Cortex of kidney (tissue), 1 donor: ENCODE results near the gene UTF1.
"Not testable (repeated sequence)": the region's sequence is repeated elsewhere in the genome, so short reads cannot be mapped to it uniquely, and the experiment has no call there.

ENCODE experiments used
- DNase-seq: peaks from one replicate; lab custom pipeline; 2025; lab: John Stamatoyannopoulos, UW

UTF1 gene

GRCh38 chr10:133209641-133210040 is 20.4 kb upstream of the UTF1 start:
- DNase-seq, result no peak

DNA sequence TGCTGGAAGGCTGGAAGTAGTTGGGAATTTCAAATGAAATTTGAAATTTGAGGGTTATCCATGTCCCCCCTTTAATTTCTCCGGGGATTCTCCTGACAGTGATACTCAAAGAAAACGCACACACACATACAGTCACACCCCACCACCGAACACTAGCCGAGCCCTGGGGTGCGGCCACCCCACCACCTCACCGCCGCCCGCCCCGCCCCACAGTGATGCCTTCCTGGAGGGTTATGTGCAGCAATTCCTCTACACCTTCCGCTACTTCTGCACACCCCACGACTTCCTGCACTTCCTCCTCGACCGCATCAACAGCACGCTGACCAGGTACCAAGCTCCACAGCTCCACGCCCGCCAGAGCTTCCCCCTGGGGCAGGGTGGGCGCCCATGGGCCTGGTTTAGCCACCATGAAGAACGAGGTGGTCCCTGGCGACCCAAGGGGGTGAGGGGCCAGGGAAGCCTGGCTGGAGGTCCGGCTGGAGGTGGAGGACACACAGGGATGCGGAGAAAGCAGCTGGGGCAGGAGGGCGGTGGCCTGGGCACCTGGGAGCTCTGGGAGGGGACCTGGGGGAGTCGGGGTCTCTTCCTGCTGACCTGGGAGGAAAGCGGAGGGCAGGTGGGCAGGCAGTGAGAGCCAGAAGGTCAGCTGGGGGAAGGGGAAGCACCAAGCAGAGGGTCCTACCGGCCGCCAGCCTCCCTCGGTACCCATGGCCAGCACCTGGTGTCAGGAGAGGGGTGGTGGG is 19.4 kb upstream of the UTF1 start:
- no peak for DNase-seq

- DNase-seq, result no peak
These were observed 18.7 kb upstream of the UTF1 start for GRCh38 chr10:133211141-133211830.

GRCh38 chr10:133211959-133212852 is 17.8 kb upstream of the UTF1 start:
- DNase-seq, result no peak

DNA sequence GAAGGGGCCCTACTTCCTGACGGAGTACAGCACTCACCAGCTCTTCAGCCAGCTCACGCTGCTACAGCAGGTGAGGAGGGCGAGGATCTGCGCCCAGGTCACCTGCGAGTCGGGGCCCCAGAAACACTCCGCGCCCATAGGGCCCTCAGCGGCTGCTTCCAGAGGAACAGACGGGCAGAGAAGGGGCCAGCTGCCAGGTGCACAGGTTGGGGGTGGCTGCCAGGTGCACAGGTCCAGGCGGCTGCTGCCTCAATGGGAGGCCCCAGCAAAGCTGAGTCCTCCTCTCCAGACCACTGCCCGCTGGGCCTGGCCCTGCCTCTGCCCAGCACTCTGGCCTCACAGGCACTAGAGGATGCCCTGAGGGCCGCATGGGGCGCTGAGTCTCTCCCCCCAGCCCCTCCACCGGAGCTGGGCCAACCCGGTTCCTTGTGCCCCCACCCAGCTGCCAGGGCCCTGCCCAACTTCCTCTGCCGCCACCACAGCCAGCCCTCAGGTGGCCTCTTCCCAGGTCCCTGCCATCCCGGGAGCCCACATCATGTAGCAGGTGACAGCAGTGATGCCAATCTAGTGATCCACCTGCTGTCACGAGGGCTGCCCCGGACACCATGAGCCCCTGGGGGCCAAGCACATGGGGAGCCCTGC is 17.0 kb upstream of the UTF1 start:
- no peak for DNase-seq

DNA sequence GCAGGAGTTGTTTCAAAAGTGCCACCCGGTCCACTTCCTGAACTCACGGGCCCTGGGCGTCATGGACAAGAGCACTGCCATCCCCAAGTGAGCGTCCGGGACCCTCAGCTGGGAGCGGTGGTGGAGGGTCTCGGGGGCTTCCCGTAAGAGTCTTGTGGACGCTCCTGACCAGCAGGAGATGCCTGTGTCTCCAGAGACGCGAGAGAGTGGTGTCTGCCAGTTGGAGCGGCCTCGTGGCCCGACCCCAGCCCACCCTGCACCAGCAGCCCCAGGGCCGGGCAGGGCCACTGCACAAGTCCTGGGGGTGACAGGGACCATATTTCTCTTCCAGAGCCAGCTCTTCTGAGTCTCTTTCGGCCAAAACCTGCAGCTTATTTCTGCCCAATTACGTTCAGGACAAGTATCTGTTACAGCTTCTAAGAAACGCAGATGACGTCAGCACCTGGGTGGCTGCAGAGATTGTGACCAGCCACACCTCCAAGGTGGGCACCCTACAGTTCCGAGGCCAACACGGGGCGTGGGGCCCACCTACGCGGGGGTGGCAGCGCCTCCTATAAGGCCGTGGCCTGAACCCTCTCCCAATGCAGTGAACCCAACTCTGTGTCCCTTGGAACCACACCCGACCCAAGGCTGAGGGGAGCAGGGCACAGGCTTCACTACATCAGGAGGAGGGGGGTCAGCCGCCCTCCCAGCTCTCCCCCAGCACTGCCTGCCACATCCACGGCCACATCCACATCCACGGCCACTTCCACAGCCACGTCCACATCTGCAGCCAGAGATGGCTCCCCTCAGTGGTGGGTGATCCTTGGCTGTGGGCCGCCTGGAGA is 16.2 kb upstream of the UTF1 start:
- DNase-seq, result no peak

DNA sequence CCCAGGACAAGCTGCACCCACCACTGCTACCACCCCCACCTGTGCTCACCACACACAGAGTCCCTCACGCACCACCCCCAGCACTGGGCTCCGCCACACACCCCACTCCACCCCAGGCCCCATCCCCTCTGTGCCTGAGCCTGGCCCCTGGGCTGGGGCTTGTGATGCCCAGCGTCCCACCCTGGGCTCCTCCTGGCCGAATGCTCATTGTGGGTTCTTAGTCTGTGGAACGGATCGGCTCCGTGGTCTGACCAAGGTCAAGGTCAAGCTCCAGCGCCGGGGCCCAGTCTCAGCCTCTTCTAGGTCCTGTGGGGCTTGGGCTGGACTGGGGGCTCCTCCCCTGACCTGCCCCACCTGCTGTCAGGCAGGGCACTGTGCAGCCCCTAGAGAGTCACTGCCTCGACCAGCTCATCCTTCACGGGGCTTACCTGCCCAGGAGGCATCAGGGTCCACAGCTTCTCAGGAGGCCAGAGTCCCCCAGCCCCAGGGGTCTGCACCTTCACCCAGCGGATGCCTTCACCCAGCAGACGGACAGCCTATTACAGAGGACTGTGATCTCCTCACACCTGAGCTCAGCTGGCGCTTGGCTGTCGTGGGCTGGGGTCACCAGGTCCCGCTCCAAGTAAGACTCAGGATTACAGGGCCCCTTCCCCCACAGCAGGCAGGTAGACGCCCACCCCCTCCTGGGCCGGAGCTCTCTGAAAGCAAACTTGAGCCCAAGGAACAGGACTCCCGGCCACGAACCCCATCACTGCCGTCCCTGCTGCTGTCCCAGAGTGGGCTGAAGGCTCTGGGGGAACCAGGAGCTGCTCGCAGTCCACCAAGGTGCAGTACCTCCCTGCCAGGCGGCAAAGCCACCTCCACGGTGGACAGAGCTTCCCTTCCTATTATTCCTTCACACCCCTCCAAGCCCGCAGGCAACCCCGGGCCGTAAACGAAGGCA is 15.3 kb upstream of the UTF1 start:
- DNase-seq, result no peak

GRCh38 chr10:133215586-133215985 is 14.4 kb upstream of the UTF1 start:
- no peak for DNase-seq

- no peak for DNase-seq
These were observed 13.2 kb upstream of the UTF1 start for GRCh38 chr10:133216776-133217175.

DNA sequence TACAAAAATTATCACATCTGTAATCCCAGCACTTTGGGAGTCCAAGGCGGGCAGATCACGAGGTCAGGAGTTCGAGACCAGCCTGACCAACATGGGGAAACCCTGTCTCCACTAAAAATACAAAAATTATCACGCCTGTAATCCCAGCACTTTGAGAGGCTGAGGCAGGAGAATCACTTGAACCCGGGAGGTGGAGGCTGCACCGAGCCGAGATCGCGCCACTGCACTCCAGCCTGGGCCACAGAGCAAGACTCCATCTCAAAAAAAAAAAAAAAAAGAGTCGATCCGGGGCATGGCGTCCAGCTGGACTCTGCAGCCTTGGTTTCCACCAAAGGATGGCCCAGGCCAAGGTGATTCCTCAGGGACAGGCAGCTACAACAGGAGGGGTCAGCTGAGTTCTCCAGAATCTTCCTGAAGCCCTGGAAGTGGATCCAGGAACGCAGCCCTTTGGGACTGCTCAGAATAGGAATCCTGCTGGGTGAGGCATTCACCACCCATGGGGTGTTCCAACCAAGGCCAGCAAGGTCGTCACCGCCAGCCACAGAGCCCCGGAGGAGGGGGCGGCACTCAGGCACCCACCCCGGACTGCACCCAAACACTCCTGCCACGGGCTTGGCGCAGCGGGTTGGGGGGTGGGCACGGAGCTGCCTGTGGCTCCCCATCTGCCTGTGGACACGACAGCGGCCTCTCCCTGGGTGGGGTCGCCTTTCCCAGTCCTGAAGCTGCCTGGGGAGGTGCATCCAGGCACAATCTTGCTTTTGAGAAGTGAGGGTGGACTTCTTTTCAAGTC is 12.0 kb upstream of the UTF1 start:
- no peak for DNase-seq

- no peak for DNase-seq
These were observed 11.1 kb upstream of the UTF1 start for GRCh38 chr10:133218891-133219290.

DNA sequence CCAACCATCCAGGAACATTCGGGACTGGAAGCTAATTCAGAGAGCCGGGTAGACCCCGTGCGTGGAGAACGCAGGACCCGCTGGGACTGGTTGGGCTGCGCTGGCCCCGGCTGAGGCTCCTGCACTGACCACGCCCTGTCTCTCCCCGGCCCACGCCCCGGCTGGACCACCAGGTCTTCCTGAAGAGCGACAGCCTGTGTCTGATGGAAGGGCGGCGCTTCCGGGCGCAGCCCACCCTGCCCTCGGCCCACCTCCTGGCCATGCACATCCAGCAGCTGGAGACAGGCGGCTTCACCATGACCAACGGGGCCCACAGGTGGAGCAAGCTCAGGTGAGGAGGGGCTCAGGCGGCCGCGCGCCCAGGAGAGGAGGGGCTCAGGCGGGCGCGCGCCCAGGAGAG is 10.2 kb upstream of the UTF1 start:
- no peak for DNase-seq

DNA sequence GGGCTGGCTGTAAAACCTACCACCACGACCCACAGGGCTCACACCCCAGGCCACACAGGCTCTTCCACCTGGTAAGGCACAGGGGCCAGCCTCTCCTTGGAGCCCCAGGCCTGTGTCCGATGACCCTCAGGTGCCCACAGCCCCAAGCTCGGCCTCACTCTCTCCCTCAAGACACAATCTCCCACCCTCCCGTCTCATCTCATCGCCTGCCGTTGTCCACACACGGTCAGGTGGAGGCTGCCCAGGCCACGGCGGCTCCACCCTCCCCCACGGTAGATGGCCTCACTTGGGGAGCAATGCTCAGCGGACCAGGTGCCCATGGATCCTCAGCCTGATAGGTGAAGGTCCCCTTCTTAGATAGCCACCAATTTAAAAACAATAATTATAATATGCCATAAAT is 8.7 kb upstream of the UTF1 start:
- no peak for DNase-seq

GRCh38 chr10:133221756-133222155 is 8.3 kb upstream of the UTF1 start:
- not testable (repeated sequence) for DNase-seq

- no peak for DNase-seq
These were observed 5.9 kb upstream of the UTF1 start for GRCh38 chr10:133224076-133224475.

DNA sequence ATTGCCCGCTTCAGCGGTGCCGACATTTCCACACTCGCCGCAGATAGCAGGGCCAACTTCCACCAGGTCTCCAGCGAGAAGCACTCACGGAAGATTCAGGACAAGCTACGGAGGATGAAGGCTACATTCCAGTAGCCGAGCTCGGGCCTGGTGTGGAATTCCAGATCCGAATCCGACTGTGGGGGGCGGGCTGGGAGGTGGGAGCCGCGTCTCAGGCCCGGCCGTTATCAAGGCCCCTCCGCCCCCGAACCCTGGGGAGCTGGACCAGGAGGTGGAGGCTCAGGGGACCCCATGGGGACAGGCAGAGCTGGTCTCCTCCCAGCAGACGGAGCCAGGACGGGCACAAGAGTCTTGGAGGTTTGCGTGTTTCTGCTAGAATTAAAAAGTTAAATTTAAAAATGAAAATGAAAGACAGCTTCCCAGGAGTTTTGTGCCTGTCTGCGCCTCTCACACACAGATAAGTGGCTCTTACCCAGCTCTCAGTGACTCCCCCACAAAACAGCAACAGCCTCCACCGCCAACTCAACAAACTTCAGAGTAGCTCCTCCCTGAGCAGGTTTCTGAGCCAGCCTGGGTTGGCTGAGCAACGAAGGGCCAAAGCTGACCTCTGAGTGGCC is 5.2 kb upstream of the UTF1 start:
- DNase-seq, result no peak

DNA sequence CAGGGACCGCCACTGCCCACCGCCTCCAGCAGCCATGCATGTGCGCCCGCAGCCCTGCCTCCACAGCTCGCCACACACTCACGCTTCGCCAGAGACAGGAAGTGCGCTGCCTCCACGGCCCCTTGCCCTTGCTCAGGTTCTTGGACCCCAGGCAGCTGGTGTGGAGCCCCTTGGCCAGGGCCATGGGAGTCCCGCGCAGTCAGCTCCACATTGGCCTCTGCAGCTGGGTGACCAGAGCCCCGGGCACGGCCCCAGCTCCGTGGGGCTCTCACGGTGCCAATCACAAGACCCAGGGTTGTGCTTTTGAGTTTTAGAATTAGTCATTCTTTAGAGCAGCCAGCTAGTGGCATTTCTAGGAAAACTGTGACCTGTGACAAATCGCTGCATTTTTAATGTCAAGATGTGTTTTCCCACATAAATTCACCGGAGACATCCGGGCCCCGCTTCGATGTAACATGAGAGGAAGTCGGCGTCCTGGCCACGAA is 4.3 kb upstream of the UTF1 start:
- DNase-seq, result no peak

- no peak for DNase-seq
These were observed 3.7 kb upstream of the UTF1 start for GRCh38 chr10:133226251-133226808.
